Measurements from ENCODE around the gene PGAP3.

PGAP3 gene

GRCh38 chr17:39700148-39700987 is 12.5 kb upstream of the PGAP3 start:
- peak overlapping the region; percentile 72 to 95 (median 89) for H3K27ac ChIP-seq

GRCh38 chr17:39699818-39700147 is 11.9 kb upstream of the PGAP3 start, which contains the start of gene ERBB2:
Gene ERBB2, plus strand, starts transcription at chr17:39700064. Its CDS starts 175 bp downstream, at chr17:39700239.
- Histone ChIP-seq H3K4me3 (peak within 1 kb of the TSS; percentile 55 to 90 (median 78)), H3K27ac (peak within 1 kb of the TSS; percentile 72 to 95 (median 89))

More at GRCh38 chr17:39700148-39700987, 12.5 kb upstream of the PGAP3 start:
- peak overlapping the region; percentile 55 to 90 (median 78) for H3K4me3 ChIP-seq

DNA sequence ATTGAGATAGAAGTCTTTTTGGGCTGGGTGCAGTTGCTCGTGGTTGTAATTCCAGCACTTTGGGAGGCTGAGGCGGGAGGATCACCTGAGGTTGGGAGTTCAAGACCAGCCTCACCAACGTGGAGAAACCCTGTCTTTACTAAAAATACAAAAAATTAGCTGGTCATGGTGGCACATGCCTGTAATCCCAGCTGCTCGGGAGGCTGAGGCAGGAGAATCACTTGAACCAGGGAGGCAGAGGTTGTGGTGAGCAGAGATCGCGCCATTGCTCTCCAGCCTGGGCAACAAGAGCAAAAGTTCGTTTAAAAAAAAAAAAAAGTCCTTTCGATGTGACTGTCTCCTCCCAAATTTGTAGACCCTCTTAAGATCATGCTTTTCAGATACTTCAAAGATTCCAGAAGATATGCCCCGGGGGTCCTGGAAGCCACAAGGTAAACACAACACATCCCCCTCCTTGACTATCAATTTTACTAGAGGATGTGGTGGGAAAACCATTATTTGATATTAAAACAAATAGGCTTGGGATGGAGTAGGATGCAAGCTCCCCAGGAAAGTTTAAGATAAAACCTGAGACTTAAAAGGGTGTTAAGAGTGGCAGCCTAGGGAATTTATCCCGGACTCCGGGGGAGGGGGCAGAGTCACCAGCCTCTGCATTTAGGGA is 11.4 kb upstream of the PGAP3 start:
- H3K27ac ChIP-seq, result peak overlapping the region in 18 of 21 experiments; percentile 33 to 95 (median 89)
- H3K4me3 ChIP-seq, result peak overlapping the region; percentile 55 to 90 (median 78)

DNA sequence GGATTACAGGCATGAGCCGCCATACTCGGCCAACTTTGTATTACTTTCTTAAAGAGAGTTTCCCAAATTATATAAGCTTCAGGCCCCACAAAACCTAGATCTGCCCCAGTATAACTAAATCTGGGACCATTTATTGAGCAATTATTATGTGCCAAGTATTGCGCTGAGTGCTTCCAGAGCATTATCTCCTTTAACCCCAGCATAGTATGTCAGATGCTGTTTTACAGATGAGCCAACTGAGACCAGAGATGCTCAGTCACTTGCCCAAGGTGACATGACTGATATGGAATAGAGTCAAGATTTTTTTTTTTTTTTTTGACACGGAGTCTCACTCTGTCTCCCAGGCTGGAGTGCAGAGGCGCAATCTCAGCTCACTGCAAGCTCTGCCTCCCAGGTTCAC is 10.1 kb upstream of the PGAP3 start:
- H3K27ac ChIP-seq, result no peak overlapping the region
- no peak overlapping the region for H3K4me3 ChIP-seq

- Histone ChIP-seq H3K27ac (no peak overlapping the region), H3K4me3 (no peak overlapping the region)
Observed at GRCh38 chr17:39696731-39697130, 8.9 kb upstream of the PGAP3 start.

DNA sequence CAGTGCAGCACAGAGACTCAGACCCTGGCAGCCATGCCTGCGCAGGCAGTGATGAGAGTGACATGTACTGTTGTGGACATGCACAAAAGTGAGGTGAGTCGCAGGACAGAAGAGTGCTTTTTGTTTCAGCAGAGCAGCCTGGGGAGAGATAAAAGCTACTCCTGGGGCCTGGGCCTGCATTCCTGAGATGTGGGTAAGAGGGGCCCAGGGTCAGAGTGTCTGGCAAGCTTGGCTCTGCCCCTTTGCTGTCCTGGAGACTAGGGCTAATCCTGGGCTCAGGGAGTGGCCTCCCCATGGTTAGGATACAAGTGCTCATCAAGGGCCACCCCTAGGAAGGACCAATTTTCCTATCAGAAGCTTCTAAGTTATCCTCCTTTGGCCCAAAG is 7.2 kb upstream of the PGAP3 start:
- no peak overlapping the region for H3K27ac ChIP-seq
- no peak overlapping the region for H3K4me3 ChIP-seq

DNA sequence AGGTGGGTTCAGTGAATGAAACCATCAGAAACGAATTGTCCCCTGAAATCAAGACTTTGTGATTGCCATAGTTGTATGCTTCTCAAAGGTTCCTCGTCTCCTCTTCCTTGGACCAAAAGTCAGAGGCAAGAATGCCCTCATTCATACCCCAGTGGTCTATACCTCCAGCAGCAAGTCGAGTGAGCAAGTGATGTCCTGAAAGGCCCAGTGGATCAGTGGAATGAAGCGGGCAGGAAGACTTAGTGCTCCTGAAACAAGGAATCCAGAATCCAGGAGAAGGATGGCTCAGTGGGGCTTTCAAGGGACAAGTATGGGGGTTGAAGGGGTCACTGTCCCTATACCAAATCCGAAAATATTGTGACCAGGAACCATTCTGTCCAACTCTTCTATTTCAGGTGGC is 6.7 kb upstream of the PGAP3 start:
- H3K4me3 ChIP-seq, result no peak overlapping the region
- no peak overlapping the region for H3K27ac ChIP-seq

- peak overlapping the region in 1 of 7 experiments; percentile 65 for H3K4me3 ChIP-seq
- H3K27ac ChIP-seq, result no peak overlapping the region
Observed at GRCh38 chr17:39688945-39689344, 1.1 kb upstream of the PGAP3 start.

DNA sequence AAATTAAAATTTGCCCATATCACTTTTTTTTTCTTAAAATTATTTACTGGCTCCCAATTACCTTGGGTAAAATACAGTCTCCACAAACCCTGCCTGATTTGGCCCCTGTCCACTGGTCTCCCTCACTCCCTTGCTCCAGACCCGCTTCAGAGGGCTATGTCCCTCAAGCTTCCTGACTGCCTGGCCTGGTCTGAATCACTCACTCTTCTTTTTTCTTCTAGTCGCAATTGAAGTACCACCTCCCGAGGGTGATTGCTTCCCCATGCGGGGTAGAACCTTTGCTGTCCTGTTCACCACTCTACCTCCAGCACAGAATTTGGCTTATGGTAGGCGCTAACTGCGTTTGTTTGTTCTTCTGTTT is 598 bp upstream of the PGAP3 start:
- H3K4me3 ChIP-seq, result peak overlapping the region; percentile 46 to 68 (median 53)

DNA sequence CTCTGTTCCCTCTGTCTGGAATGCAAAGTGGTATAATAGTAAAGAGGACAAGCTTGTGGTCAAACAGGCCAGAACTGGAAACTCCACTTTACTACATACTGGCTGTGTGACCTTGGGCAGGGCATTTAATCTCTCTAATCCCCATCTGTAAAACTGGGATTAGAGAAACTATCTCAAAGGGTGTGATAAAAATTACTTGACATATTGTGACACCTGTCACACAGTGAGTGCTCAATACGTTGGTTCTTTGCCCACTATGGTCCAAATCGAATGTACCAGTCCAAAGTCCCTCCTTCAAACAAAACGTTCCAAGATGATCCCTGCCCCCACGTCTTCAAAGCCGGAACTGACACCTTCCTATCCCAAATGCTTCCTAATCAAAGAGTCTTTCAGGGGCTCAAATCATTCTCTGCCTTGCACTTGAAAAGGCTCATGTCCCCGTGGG is 734 bp downstream of the PGAP3 start:
- H3K27ac ChIP-seq, result peak overlapping the region in 13 of 21 experiments; percentile 73 to 98 (median 88)
- peak overlapping the region; percentile 46 to 68 (median 53) for H3K4me3 ChIP-seq

More for the DNA sequence above, 598 bp upstream of the PGAP3 start:
- peak overlapping the region; percentile 17 to 98 (median 88) for H3K27ac ChIP-seq

GRCh38 chr17:39684369-39685192 is 3.3 kb downstream of the PGAP3 start:
- no peak overlapping the region for H3K27ac ChIP-seq
- no peak overlapping the region for H3K4me3 ChIP-seq

DNA sequence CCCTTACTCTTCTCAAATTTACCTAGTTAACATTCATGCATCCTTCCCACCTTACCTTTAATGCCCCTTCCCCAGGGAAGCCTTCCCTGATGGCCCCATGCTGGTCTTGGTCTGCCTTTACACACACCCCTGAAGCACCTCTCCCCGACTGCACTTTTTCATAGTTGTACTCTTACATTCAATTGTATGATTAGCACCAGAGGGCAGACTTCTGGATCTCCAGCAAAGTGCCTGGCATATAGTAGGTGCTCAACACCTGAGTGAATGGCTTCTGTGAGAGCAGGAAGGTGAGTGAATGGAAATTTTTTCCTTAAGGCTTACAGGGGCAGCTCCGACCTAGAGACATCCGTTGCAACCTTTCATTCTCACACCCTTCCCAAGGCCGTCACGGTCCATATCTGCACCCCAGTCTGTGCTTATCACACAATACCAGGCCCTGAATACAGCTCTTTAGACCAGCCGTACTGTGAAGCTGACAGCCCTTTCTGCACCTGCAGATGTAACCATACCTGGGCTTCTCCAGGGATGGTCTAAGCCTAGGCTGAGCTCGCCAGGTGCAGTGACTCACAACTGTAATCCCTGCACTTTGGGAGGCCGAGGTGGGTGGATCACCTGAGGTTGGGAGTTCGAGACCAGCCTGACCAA is 4.4 kb downstream of the PGAP3 start:
- Histone ChIP-seq H3K27ac (no peak overlapping the region), H3K4me3 (no peak overlapping the region)

- Histone ChIP-seq H3K4me3 (no peak overlapping the region), H3K27ac (peak overlapping the region in 10 of 21 experiments; percentile 11 to 79 (median 55))
Observed at GRCh38 chr17:39679521-39680192, 8.2 kb downstream of the PGAP3 start.

DNA sequence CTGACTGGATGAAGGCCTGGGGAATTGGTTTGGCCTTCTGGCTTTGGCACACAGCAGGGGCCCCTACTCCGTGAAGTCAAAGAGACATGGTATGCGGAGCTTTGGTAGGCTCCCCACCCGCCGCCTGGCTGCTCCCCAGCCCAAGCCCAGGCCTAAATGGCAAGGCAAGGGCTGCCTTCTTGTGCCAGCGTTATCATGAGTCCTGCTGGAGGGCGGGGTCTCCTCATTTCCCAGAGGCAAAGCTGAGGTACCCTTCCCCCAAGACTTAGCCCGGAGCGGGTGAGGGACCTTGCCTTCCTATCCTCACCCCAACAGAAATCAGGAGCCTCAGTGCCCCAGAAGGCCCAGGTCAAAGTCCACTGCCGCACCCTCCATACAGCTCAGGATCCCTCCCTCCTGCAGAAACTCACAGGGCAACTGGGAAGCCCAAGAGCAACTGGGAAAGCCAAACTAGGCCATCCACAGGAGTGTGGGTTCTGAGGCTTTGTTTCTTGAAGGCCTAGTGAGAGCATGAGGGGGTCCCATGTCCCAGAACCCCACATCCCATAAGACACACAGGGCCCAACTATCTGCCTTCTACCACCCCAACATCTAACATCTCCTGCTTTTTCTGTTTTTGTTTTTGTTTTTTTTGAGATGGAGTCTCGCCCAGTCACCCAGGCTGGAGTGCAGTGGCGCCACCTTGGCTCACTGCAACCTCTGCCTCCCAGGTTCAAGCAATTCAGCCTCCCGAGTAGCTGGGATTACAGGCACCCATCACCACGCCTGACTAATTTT is 9.3 kb downstream of the PGAP3 start:
- peak overlapping the region in 5 of 21 experiments; percentile 16 to 79 (median 57) for H3K27ac ChIP-seq

DNA sequence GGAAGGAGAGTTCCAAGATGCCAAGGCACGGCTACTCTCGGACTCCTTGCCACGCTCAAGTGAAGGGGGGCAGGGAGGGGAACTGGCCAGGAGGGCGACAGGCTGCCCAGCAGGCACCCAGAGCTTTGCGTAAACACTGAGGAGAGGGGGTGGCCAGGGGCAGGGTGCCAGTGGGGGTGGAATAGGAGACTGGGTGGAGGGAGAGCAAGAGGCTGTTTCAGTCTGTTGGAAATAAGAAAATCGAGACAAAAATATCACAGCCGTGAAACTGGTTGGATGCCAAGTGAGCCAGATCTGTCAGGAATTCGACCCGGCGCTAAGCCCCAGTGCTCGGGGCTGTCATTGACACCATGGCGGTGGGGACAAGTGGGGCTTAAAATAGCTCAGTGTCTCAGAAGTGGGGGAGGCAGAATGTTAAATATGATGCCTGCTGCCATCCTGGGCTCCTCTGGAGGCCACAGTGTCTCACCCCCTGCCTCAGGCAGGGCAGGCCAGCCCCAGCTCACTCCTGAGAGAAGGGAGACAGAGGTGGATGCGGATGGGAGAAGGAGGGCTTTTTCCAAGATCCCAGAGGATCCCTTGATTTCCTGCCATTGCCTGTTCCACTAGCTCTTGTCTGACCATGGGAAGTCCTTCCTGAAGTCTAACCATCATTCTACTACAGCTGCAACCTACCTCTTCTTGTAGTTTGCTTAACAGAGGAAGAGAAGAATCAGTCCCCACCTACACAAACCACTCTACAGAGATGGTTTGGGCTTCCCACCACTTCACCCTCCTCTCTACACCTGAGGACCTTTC is 10.1 kb downstream of the PGAP3 start:
- Histone ChIP-seq H3K4me3 (no peak overlapping the region), H3K27ac (peak overlapping the region in 2 of 21 experiments; percentile 38 to 57)

More for the DNA sequence above, 9.3 kb downstream of the PGAP3 start:
- no peak overlapping the region for H3K4me3 ChIP-seq

- Histone ChIP-seq H3K27ac (peak overlapping the region in 3 of 21 experiments; percentile 21 to 85 (median 57)), H3K4me3 (no peak overlapping the region)
Observed at GRCh38 chr17:39677072-39677471, 10.8 kb downstream of the PGAP3 start.

DNA sequence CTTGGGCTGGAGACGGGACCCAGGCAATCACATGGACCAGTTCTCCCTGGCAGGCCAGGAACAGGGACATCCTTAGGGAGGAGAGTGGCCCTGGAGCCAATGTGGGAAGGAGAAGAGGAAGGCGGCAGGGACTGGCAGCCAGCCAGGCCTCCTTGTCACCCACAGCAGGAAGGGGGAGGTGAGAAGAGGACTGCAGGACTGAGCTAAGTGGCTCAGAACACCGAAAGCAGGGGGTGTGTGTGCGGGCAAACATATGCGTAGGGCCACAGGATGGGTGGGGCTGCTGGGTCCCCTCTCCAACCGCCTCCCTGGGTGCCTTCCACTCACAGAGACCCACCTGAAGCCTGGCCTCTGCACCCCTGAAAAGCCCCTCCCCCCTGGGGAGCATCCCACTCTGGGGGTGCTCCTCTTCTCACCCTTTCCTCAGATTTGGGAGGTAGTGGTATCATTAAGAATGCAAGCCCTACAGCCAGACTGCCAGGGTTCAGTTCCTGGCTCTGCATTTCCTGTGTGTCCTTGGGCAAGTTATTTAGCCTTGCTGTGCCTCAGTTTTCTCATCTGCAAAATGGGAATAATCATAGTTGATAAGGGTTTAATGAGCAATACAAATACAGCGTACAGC is 11.5 kb downstream of the PGAP3 start:
- Histone ChIP-seq H3K4me3 (no peak overlapping the region), H3K27ac (peak overlapping the region in 17 of 21 experiments; percentile 44 to 85 (median 77))
